Endothelial cell of umbilical vein (primary cell): Measurements from ENCODE around the gene AK5. TPM values are rescaled to one million over a fixed set of nuclear protein-coding genes. Genes with fewer than 3 reads are reported as not detected.

Source experiments
- BruUV-seq: library from RNA; stranded (reverse); fragments of 400-500 nt; replicated peaks from 2 replicates; lab custom pipeline; 2021; lab: Mats Ljungman, UMichigan
- CTCF ChIA-PET: fragments of 300-600, 350-600 bp; sonication (Branson Sonifier 250); formaldehyde crosslinking; loops from one replicate; lab custom pipeline; 2021; ENCODE audit warnings: antibody characterized with exemption, inconsistent platforms; lab: Charles Lee
- POLR2A ChIA-PET: fragments of 300-600, 350-600 bp; sonication (Branson Sonifier 250); formaldehyde crosslinking; loops from one replicate; lab custom pipeline; 2021; ENCODE audit warnings: antibody characterized with exemption, inconsistent platforms; lab: Charles Lee
- DNase-seq: peaks from one replicate; pipeline ENCODE4 v3.0.0-alpha.2; 2011; ENCODE audit warnings: low read depth, low spot score
- FAIRE-seq: peaks from 2 replicates; lab custom pipeline; 2011; peaks lifted over from hg19 to GRCh38; lab: Jason Lieb, UNC
- H2AFZ ChIP-seq: 2 replicates; pipeline ENCODE4 v1.6.0; 2012; ENCODE audit warnings: low read depth, low read length, control low read depth, inconsistent platforms
- H3K27ac ChIP-seq: 2 replicates; pipeline ENCODE4 v1.5.1; 2011; ENCODE audit warnings: low read depth, mild to moderate bottlenecking, control low read depth, low read length, moderate library complexity; ENCODE audit not compliant: insufficient read depth
- H3K27me3 ChIP-seq, 2 experiments: 2 replicates each; pipeline versions ENCODE4 v1.6.0 to v1.6.1; 2011; ENCODE audit warnings: low read length in 2 of 2, mixed read lengths in 1 of 2; ENCODE audit not compliant: control insufficient read depth in 2 of 2, insufficient read depth in 2 of 2
- H3K36me3 ChIP-seq, 2 experiments: 2 replicates in 1 of 2; 3 replicates in 1 of 2; pipeline ENCODE4 v1.5.1; 2011; ENCODE audit warnings: low read length in 2 of 2, mild to moderate bottlenecking in 1 of 2, moderate library complexity in 1 of 2; ENCODE audit not compliant: control insufficient read depth in 2 of 2, insufficient read depth in 2 of 2; ENCODE audit errors: extremely low read depth in 1 of 2
- H3K4me1 ChIP-seq: 3 replicates; pipeline ENCODE4 v1.5.1; 2011; ENCODE audit warnings: mild to moderate bottlenecking, low read length; ENCODE audit not compliant: control insufficient read depth, insufficient read depth; ENCODE audit errors: extremely low read depth
- H3K4me2 ChIP-seq: 2 replicates; pipeline ENCODE4 v1.6.1; 2011; ENCODE audit warnings: low read length, control low read depth, mixed read lengths; ENCODE audit not compliant: insufficient read depth
- H3K4me3 ChIP-seq, 3 experiments: fragments of 200-600 bp in 1 of 3; sonication (generic), shearing (Covaris generic) in 1 of 3; replicated peaks in 1 of 3; 2 replicates each; pipeline ENCODE4 v1.5.1; 2011 to 2016; ENCODE audit warnings: control low read depth in 3 of 3, low read length in 3 of 3, mild to moderate bottlenecking in 2 of 3, inconsistent platforms in 1 of 3, low read depth in 1 of 3, moderate library complexity in 1 of 3; ENCODE audit not compliant: insufficient read depth in 1 of 3
- H3K79me2 ChIP-seq: 2 replicates; pipeline ENCODE4 v1.6.0; 2012; ENCODE audit warnings: low read length, inconsistent platforms; ENCODE audit not compliant: control insufficient read depth, insufficient read depth
- H3K9ac ChIP-seq: replicated peaks from 2 replicates; pipeline ENCODE3; 2011; ENCODE audit warnings: low read length, control low read depth; ENCODE audit not compliant: insufficient read depth; ENCODE audit errors: extremely low read depth
- H3K9me1 ChIP-seq: replicated peaks from 3 replicates; pipeline ENCODE4 v1.6.0; 2011; ENCODE audit warnings: mild to moderate bottlenecking, low read length; ENCODE audit not compliant: control insufficient read depth, insufficient read depth; ENCODE audit errors: extremely low read depth
- H3K9me3 ChIP-seq: replicated peaks from 2 replicates; pipeline ENCODE4 v1.5.1; 2012; ENCODE audit warnings: low read length, inconsistent platforms; ENCODE audit not compliant: control insufficient read depth, insufficient read depth
- H4K20me1 ChIP-seq: replicated peaks from 2 replicates; pipeline ENCODE3; 2011; ENCODE audit warnings: mild to moderate bottlenecking, low read length; ENCODE audit not compliant: control insufficient read depth, insufficient read depth; ENCODE audit errors: extremely low read depth
- CTCF ChIP-seq, 2 donors: IDR thresholded peaks; 1 replicate in 1 of 2; 2 replicates in 1 of 2; pipeline ENCODE4 v1.5.1; 2011; ENCODE audit warnings: low read length in 2 of 2, mild to moderate bottlenecking in 2 of 2, moderate library complexity in 2 of 2, control low read depth in 1 of 2, inconsistent platforms in 1 of 2, low read depth in 1 of 2; ENCODE audit not compliant: insufficient read depth in 1 of 2; ENCODE audit errors: extremely low read depth in 1 of 2
- FOS ChIP-seq: IDR thresholded peaks from 2 replicates; pipeline ENCODE4 v1.6.1; 2011; ENCODE audit warnings: mild to moderate bottlenecking, low read length, moderate library complexity, borderline replicate concordance; ENCODE audit not compliant: insufficient read depth
- GATA2 ChIP-seq: IDR thresholded peaks from 2 replicates; pipeline ENCODE4 v1.7.0; 2011; ENCODE audit warnings: low read depth, mild to moderate bottlenecking, moderate library complexity, mixed read lengths, low read length; ENCODE audit not compliant: insufficient read length, insufficient read depth
- dilution Hi-C: fragments of 300-500 bp; cut with MboI; formaldehyde crosslinking; loops from one replicate; pipeline ENCODE4 v1.15.0; 2019; ENCODE audit warnings: low sequenced_read_pairs; ENCODE audit not compliant: extremely low pct_ligation_motif_present
- intact Hi-C: fragments of 100-400 bp; cut with micrococcal nuclease; formaldehyde crosslinking; loops from one replicate; pipeline ENCODE4 v1.10.0; 2022
- polyA plus RNA-seq, 4 experiments: library from polyadenylated mRNA; depleted of rRNA in 3 of 4; stranded (reverse) in 3 of 4; unstranded in 1 of 4; fragments of >200 nt; gene quantifications; 2 replicates each; pipeline versions ENCODE4 v1.2.1 to v1.2.3, GENCODE V29; 2011 to 2012; ENCODE audit warnings: missing spikeins in 1 of 4
- total RNA-seq: library from RNA; stranded (reverse); gene quantifications from 2 replicates; pipeline ENCODE4 v1.2.3, GENCODE V29; 2021
- TF ChIP-seq, protein P1 (sequence below): IDR thresholded peaks from 2 replicates; pipeline ENCODE4 v1.6.1; 2011; ENCODE audit not compliant: insufficient read depth, insufficient read length

AK5 gene
- total and polyA plus RNA-seq, 2 donors (not counting 3 experiments of a cell fraction or from before 2014, with no cell fraction given), result 5.0 to 7.5 TPM

- H3K9ac ChIP-seq, result no peak overlapping the region
- H3K27ac ChIP-seq, result no peak overlapping the region
- FAIRE-seq (no peak), DNase-seq (peak; percentile 55)
- TF ChIP-seq CTCF (IDR thresholded peaks at IDR 0.05; ENCODE audit: extremely low read depth in 1 of 2, insufficient read depth in 1 of 2, low read depth in 1 of 2, low read length in 2 of 2) (no peak), GATA2 (no peak), FOS (no peak)
- TF ChIP-seq, protein P1, sequence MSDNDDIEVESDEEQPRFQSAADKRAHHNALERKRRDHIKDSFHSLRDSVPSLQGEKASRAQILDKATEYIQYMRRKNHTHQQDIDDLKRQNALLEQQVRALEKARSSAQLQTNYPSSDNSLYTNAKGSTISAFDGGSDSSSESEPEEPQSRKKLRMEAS, result no peak
- BruUV-seq, result no TSS peak
- no peak overlapping the region for H3K4me2 ChIP-seq
- H2AFZ ChIP-seq, result peak overlapping the region; percentile 34
- no peaks in the 10 kb centered on the region for H3K9me1 ChIP-seq
- no peaks in the 10 kb centered on the region for H3K9me3 ChIP-seq
- intact Hi-C loops (no loop called here), dilution Hi-C loops (no loop called here)
- no peaks in the 10 kb centered on the region for H3K79me2 ChIP-seq
- H4K20me1 ChIP-seq, result no peaks in the 10 kb centered on the region
- POLR2A ChIA-PET, result no interaction called here
- H3K36me3 ChIP-seq, result no peaks in the 10 kb centered on the region
- no peaks in the 10 kb centered on the region for H3K27me3 ChIP-seq
- CTCF ChIA-PET, result no interaction called here
- no peak overlapping the region for H3K4me3 ChIP-seq
- peaks cover 3% of the 10 kb centered on the region for H3K4me1 ChIP-seq
These were observed 153.1 kb downstream of the AK5 start for GRCh38 chr1:77434967-77435366.
